ENCODE data around the gene LYPD6B.

GRCh38 chr2:149012545-149012944 lies 26.0 kb upstream of the LYPD6B start:
- TF ChIP-seq POLR2A (IDR thresholded peaks at IDR 0.05), result no peak
- TF ChIP-seq CTCF (IDR thresholded peaks at IDR 0.05), result no peak

Data from body of pancreas (tissue), 4 donors.